Measurements from ENCODE around the gene CNOT2.

DNA sequence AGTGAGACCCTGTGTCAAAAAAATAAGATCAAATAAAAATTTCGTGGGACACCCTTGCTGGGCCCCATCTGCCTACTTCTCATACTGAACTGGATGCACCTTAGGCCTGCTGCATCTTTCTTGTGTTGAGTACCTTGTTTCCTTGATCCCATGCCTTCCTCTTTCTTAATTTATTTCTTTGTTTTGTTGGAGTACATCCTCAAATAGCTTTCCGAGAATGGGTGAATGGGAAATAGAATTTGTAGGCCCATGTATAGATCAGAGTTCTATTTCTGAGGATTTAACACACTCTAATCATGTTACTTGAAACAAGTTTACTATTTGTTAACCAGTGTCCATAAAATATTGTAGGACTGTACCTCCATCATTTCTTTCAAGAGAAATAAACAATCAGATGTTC, 146.4 kb downstream of the CNOT2 start:
- TF ChIP-seq, protein P1, sequence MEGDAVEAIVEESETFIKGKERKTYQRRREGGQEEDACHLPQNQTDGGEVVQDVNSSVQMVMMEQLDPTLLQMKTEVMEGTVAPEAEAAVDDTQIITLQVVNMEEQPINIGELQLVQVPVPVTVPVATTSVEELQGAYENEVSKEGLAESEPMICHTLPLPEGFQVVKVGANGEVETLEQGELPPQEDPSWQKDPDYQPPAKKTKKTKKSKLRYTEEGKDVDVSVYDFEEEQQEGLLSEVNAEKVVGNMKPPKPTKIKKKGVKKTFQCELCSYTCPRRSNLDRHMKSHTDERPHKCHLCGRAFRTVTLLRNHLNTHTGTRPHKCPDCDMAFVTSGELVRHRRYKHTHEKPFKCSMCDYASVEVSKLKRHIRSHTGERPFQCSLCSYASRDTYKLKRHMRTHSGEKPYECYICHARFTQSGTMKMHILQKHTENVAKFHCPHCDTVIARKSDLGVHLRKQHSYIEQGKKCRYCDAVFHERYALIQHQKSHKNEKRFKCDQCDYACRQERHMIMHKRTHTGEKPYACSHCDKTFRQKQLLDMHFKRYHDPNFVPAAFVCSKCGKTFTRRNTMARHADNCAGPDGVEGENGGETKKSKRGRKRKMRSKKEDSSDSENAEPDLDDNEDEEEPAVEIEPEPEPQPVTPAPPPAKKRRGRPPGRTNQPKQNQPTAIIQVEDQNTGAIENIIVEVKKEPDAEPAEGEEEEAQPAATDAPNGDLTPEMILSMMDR (IDR thresholded peaks at IDR 0.05), result no peak
- TF ChIP-seq POLR2AphosphoS5 (IDR thresholded peaks at IDR 0.05), result no peak
